H9 (cell line): Measurements from ENCODE around the gene SHISA9. TPM values are rescaled to one million over a fixed set of nuclear protein-coding genes. Genes with fewer than 3 reads are reported as not detected.

Source experiments
- DNase-seq: peaks from one replicate; pipeline ENCODE4 v3.0.0-alpha.2; 2017
- H2AFZ ChIP-seq: one replicate; pipeline ENCODE4 v1.6.1; 2013; ENCODE audit warnings: mild to moderate bottlenecking, low read length, control low read depth, moderate library complexity
- H2AK5ac ChIP-seq: 2 replicates; pipeline ENCODE4 v1.6.1; 2013; ENCODE audit warnings: low read length, control low read depth, mixed read lengths; ENCODE audit not compliant: insufficient read length
- H2BK120ac ChIP-seq: one replicate; pipeline ENCODE4 v1.6.1; 2013; ENCODE audit warnings: low read depth, mild to moderate bottlenecking, low read length, control low read depth, inconsistent platforms; ENCODE audit not compliant: poor library complexity, severe bottlenecking
- H2BK12ac ChIP-seq: 2 replicates; pipeline ENCODE4 v1.6.1; 2013; ENCODE audit warnings: low read length, control low read depth, mixed read lengths, low read depth; ENCODE audit not compliant: insufficient read length
- H2BK15ac ChIP-seq: 2 replicates; pipeline ENCODE4 v1.6.1; 2013; ENCODE audit warnings: low read depth, low read length, control low read depth
- H2BK20ac ChIP-seq: one replicate; pipeline ENCODE4 v1.6.1; 2013; ENCODE audit warnings: low read depth, mild to moderate bottlenecking, low read length, control low read depth, inconsistent platforms; ENCODE audit not compliant: poor library complexity, severe bottlenecking
- H2BK5ac ChIP-seq: 2 replicates; pipeline ENCODE4 v1.6.1; 2013; ENCODE audit warnings: low read length, control low read depth, mixed read lengths; ENCODE audit not compliant: insufficient read length
- H3K14ac ChIP-seq: 2 replicates; pipeline ENCODE4 v1.6.1; 2013; ENCODE audit warnings: low read length, control low read depth; ENCODE audit not compliant: insufficient read depth
- H3K18ac ChIP-seq: 2 replicates; pipeline ENCODE4 v1.6.1; 2013; ENCODE audit warnings: low read depth, mild to moderate bottlenecking, mixed read lengths, low read length, control low read depth; ENCODE audit not compliant: insufficient read length
- H3K23ac ChIP-seq: 2 replicates; pipeline ENCODE4 v1.6.1; 2013; ENCODE audit warnings: low read length, control low read depth, mixed read lengths, low read depth; ENCODE audit not compliant: insufficient read length
- H3K23me2 ChIP-seq: 2 replicates; pipeline ENCODE4 v1.6.1; 2013; ENCODE audit warnings: low read depth, mild to moderate bottlenecking, mixed read lengths, low read length, control low read depth; ENCODE audit not compliant: insufficient read length, poor library complexity, severe bottlenecking
- H3K27ac ChIP-seq: 2 replicates; pipeline ENCODE4 v1.5.1; 2013; ENCODE audit warnings: low read length, control low read depth, mixed read lengths, low read depth; ENCODE audit not compliant: insufficient read length
- H3K27me3 ChIP-seq: 2 replicates; pipeline ENCODE4 v1.6.1; 2013; ENCODE audit warnings: low read length, control low read depth, inconsistent platforms; ENCODE audit not compliant: insufficient read depth
- H3K4ac ChIP-seq: 2 replicates; pipeline ENCODE4 v1.6.1; 2013; ENCODE audit warnings: low read depth, mild to moderate bottlenecking, control low read depth, inconsistent platforms, low read length, moderate library complexity
- H3K4me1 ChIP-seq: 2 replicates; pipeline ENCODE4 v1.6.1; 2013; ENCODE audit warnings: low read length, control low read depth, inconsistent platforms; ENCODE audit not compliant: insufficient read depth
- H3K4me2 ChIP-seq: 2 replicates; pipeline ENCODE4 v1.6.1; 2013; ENCODE audit warnings: low read length, control low read depth, mixed read lengths; ENCODE audit not compliant: insufficient read length, insufficient read depth
- H3K56ac ChIP-seq: 2 replicates; pipeline ENCODE4 v1.6.1; 2013; ENCODE audit warnings: low read depth, mild to moderate bottlenecking, mixed read lengths, low read length, control low read depth; ENCODE audit not compliant: insufficient read length
- H3K79me1 ChIP-seq: 2 replicates; pipeline ENCODE4 v1.6.1; 2013; ENCODE audit warnings: low read depth, mild to moderate bottlenecking, moderate library complexity, low read length, control low read depth, inconsistent platforms; ENCODE audit not compliant: insufficient read depth, poor library complexity, severe bottlenecking
- H3K79me2 ChIP-seq: 2 replicates; pipeline ENCODE4 v1.6.1; 2013; ENCODE audit warnings: low read length, control low read depth, inconsistent platforms; ENCODE audit not compliant: insufficient read depth
- H3K9ac ChIP-seq: 2 replicates; pipeline ENCODE4 v1.6.1; 2013; ENCODE audit warnings: low read length, control low read depth, mixed read lengths; ENCODE audit not compliant: insufficient read length; ENCODE audit errors: extremely low read depth
- H3K9me3 ChIP-seq: one replicate; pipeline ENCODE4 v1.6.1; 2013; ENCODE audit warnings: low read depth, low read length, inconsistent platforms; ENCODE audit not compliant: control insufficient read depth
- H3T11ph ChIP-seq: one replicate; pipeline ENCODE4 v1.6.1; 2013; ENCODE audit warnings: mild to moderate bottlenecking, low read length, control low read depth, inconsistent platforms
- H4K20me1 ChIP-seq: one replicate; pipeline ENCODE4 v1.6.1; 2013; ENCODE audit not compliant: control insufficient read depth, insufficient read length, insufficient read depth
- H4K5ac ChIP-seq: 2 replicates; pipeline ENCODE4 v1.6.1; 2013; ENCODE audit warnings: low read depth, mild to moderate bottlenecking, mixed read lengths, low read length, control low read depth; ENCODE audit not compliant: insufficient read length
- H4K8ac ChIP-seq: replicated peaks from 2 replicates; pipeline ENCODE4 v1.6.1; 2013; ENCODE audit warnings: low read length, control low read depth, mixed read lengths, low read depth; ENCODE audit not compliant: insufficient read length
- H4K91ac ChIP-seq: 2 replicates; pipeline ENCODE4 v1.6.1; 2013; ENCODE audit warnings: low read depth, mild to moderate bottlenecking, moderate library complexity, mixed read lengths, low read length, control low read depth; ENCODE audit not compliant: insufficient read length
- H3K27ac Mint-ChIP-seq, 3 experiments: 2 replicates in 2 of 3; 3 replicates in 1 of 3; pipeline ENCODE4 v1.8.0; 2020 to 2021; ENCODE audit warnings: mixed read lengths in 3 of 3, mild to moderate bottlenecking in 1 of 3, moderate library complexity in 1 of 3
- H3K27me3 Mint-ChIP-seq: 2 replicates; pipeline ENCODE4 v1.8.0; 2021; ENCODE audit warnings: low read depth, mild to moderate bottlenecking, moderate library complexity, mixed read lengths
- H3K36me3 Mint-ChIP-seq, 3 experiments: 2 replicates in 2 of 3; 3 replicates in 1 of 3; pipeline ENCODE4 v1.8.0; 2020 to 2021; ENCODE audit warnings: low read depth in 3 of 3, mixed read lengths in 3 of 3; ENCODE audit not compliant: insufficient read depth in 1 of 3
- H3K4me1 Mint-ChIP-seq, 2 experiments: 2 replicates each; pipeline ENCODE4 v1.8.0; 2020; ENCODE audit warnings: mixed read lengths in 2 of 2
- H3K4me3 Mint-ChIP-seq, 2 experiments: 2 replicates in 1 of 2; 3 replicates in 1 of 2; pipeline ENCODE4 v1.8.0; 2020 to 2021; ENCODE audit warnings: mild to moderate bottlenecking in 2 of 2, mixed read lengths in 2 of 2, moderate library complexity in 1 of 2
- H3K9me3 Mint-ChIP-seq, 2 experiments: 2 replicates in 1 of 2; 3 replicates in 1 of 2; pipeline ENCODE4 v1.8.0; 2020; ENCODE audit warnings: mild to moderate bottlenecking in 2 of 2, mixed read lengths in 2 of 2, moderate library complexity in 1 of 2
- WGBS: extraction: QIAGEN DNeasy Blood & Tissue Kit; methylation state at CpG from one replicate; pipeline ENCODE4 v1.1.7; 2013; ENCODE audit warnings: missing lambda C conversion rate, low lambda C conversion rate, mixed read lengths; ENCODE audit not compliant: insufficient read length; ENCODE audit errors: extremely low coverage; 5-methylcytosine and 5-hydroxymethylcytosine counted together
- total RNA-seq: library from RNA; stranded (reverse); gene quantifications from 2 replicates; pipeline ENCODE4 v1.2.1, GENCODE V29; 2021
- TF ChIP-seq, protein P1 (sequence below): fragments of 200-600 bp; sonication (generic); conservative IDR thresholded peaks from 3 replicates; pipeline ENCODE4 v1.8.0; 2021; ENCODE audit warnings: antibody characterized with exemption, mild to moderate bottlenecking

Gene SHISA9
- total RNA-seq, 1 experiment from 2014 or later: 7.0 TPM

GRCh38 chr16:13262270-13263090 lies 361.1 kb downstream of the SHISA9 start:
- Histone ChIP-seq H2BK120ac (no peak overlapping the region), H3K14ac (no peak overlapping the region), H3K23me2 (no peaks in the 10 kb centered on the region), H4K20me1 (no peaks in the 10 kb centered on the region), H4K5ac (no peak overlapping the region), H3K27me3 (no peaks in the 10 kb centered on the region), H2AFZ (no peak overlapping the region), H3K9ac (no peak overlapping the region), H3K9me3 (peaks cover 8% of the 10 kb centered on the region), H3K79me1 (no peaks in the 10 kb centered on the region), H3K18ac (no peak overlapping the region), H3K4me1 (no peaks in the 10 kb centered on the region), H3K4ac (no peak overlapping the region), H2AK5ac (no peak overlapping the region), H3K27ac (no peak overlapping the region), H2BK20ac (no peak overlapping the region), H3T11ph (no peak overlapping the region), H2BK15ac (no peak overlapping the region), H3K4me2 (no peak overlapping the region), H4K91ac (no peak overlapping the region), H3K56ac (no peak overlapping the region), H2BK12ac (no peak overlapping the region), H3K79me2 (no peaks in the 10 kb centered on the region), H2BK5ac (no peak overlapping the region), H4K8ac (no peak overlapping the region), H3K23ac (no peak overlapping the region)
- Mint-ChIP-seq H3K4me1 (peaks cover 4% of the 10 kb centered on the region in 2 experiments; a peak in 1 of 4 replicates), H3K4me3 (no peak overlapping the region), H3K27ac (no peak overlapping the region), H3K9me3 (peaks cover 21 to 27% of the 10 kb centered on the region in 2 experiments), H3K27me3 (peaks cover 2% of the 10 kb centered on the region; the same call in 1 of the 2 replicates), H3K36me3 (peaks cover 14 to 23% (median 18%) of the 10 kb centered on the region in 3 experiments)
- no peak for DNase-seq
- WGBS: no CpG with 5 or more reads among the region's 3 CpGs
- TF ChIP-seq, protein P1, sequence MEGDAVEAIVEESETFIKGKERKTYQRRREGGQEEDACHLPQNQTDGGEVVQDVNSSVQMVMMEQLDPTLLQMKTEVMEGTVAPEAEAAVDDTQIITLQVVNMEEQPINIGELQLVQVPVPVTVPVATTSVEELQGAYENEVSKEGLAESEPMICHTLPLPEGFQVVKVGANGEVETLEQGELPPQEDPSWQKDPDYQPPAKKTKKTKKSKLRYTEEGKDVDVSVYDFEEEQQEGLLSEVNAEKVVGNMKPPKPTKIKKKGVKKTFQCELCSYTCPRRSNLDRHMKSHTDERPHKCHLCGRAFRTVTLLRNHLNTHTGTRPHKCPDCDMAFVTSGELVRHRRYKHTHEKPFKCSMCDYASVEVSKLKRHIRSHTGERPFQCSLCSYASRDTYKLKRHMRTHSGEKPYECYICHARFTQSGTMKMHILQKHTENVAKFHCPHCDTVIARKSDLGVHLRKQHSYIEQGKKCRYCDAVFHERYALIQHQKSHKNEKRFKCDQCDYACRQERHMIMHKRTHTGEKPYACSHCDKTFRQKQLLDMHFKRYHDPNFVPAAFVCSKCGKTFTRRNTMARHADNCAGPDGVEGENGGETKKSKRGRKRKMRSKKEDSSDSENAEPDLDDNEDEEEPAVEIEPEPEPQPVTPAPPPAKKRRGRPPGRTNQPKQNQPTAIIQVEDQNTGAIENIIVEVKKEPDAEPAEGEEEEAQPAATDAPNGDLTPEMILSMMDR: no peak
